Loucy (cell line): ENCODE measurements around the gene RAPGEF1.

Experiments used
- EZH2phosphoT487 ChIP-seq: fragments of 200-600 bp; IDR thresholded peaks from 2 replicates; pipeline ENCODE4 v1.6.1; 2018; ENCODE audit warnings: antibody characterized with exemption, mild to moderate bottlenecking, moderate library complexity, borderline replicate concordance
- TF ChIP-seq, protein P1 (sequence below): fragments of 200-600 bp; sonication (generic); conservative IDR thresholded peaks from 2 replicates; pipeline ENCODE4 v1.5.1; 2014; ENCODE audit warnings: mild to moderate bottlenecking, antibody characterized with exemption, low read length

GRCh38 chr9:131743501-131743900 is 3.6 kb upstream of the RAPGEF1 start:
- TF ChIP-seq, protein P1, sequence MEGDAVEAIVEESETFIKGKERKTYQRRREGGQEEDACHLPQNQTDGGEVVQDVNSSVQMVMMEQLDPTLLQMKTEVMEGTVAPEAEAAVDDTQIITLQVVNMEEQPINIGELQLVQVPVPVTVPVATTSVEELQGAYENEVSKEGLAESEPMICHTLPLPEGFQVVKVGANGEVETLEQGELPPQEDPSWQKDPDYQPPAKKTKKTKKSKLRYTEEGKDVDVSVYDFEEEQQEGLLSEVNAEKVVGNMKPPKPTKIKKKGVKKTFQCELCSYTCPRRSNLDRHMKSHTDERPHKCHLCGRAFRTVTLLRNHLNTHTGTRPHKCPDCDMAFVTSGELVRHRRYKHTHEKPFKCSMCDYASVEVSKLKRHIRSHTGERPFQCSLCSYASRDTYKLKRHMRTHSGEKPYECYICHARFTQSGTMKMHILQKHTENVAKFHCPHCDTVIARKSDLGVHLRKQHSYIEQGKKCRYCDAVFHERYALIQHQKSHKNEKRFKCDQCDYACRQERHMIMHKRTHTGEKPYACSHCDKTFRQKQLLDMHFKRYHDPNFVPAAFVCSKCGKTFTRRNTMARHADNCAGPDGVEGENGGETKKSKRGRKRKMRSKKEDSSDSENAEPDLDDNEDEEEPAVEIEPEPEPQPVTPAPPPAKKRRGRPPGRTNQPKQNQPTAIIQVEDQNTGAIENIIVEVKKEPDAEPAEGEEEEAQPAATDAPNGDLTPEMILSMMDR = no peak
- no peak for TF ChIP-seq EZH2phosphoT487
